H1 (cell line): Measurements from ENCODE around the gene NPTN. TPM values are rescaled to one million over a fixed set of nuclear protein-coding genes. Genes with fewer than 3 reads are reported as not detected.

Source experiments
- CTCF ChIA-PET: fragments of 300-600 bp; sonication (Branson Sonifier 250); formaldehyde crosslinking; loops from one replicate; lab custom pipeline; 2021; ENCODE audit not compliant: partially characterized antibody; lab: Charles Lee
- POLR2A ChIA-PET: fragments of 300-600 bp; sonication (Branson Sonifier 250); formaldehyde crosslinking; loops from one replicate; lab custom pipeline; 2021; ENCODE audit warnings: inconsistent platforms; ENCODE audit not compliant: partially characterized antibody; lab: Charles Lee
- DNase-seq, 2 experiments: peaks; one replicate each; pipeline versions ENCODE4 v3.0.0 to v3.0.0-alpha.2; 2010 to 2022; ENCODE audit warnings: low spot score in 2 of 2, low read depth in 1 of 2, mixed read lengths in 1 of 2
- FAIRE-seq: peaks from 2 replicates; lab custom pipeline; 2011; peaks lifted over from hg19 to GRCh38; lab: Jason Lieb, UNC
- H2AFZ ChIP-seq: 2 replicates; pipeline ENCODE4 v1.8.1; 2012; ENCODE audit warnings: low read length, inconsistent platforms
- H2AK5ac ChIP-seq: 2 replicates; pipeline ENCODE4 v1.6.1; 2013; ENCODE audit warnings: low read depth, low read length
- H2BK120ac ChIP-seq: replicated peaks from 2 replicates; pipeline ENCODE3; 2013; ENCODE audit warnings: low read depth, low read length, inconsistent platforms
- H2BK12ac ChIP-seq: 2 replicates; pipeline ENCODE4 v1.6.1; 2013; ENCODE audit warnings: low read depth, low read length
- H2BK15ac ChIP-seq: 2 replicates; pipeline ENCODE4 v1.6.1; 2013; ENCODE audit warnings: low read length
- H2BK20ac ChIP-seq: 2 replicates; pipeline ENCODE4 v1.6.1; 2013; ENCODE audit warnings: low read length
- H2BK5ac ChIP-seq: 2 replicates; pipeline ENCODE4 v1.6.1; 2013; ENCODE audit warnings: low read depth, low read length
- H3K14ac ChIP-seq: 2 replicates; pipeline ENCODE4 v1.6.1; 2013; ENCODE audit warnings: inconsistent platforms; ENCODE audit not compliant: insufficient read length
- H3K18ac ChIP-seq: 2 replicates; pipeline ENCODE4 v1.6.1; 2013; ENCODE audit warnings: low read length; ENCODE audit errors: extremely low read depth
- H3K23ac ChIP-seq: 2 replicates; pipeline ENCODE4 v1.6.1; 2013; ENCODE audit warnings: inconsistent platforms; ENCODE audit not compliant: insufficient read length
- H3K23me2 ChIP-seq: 2 replicates; pipeline ENCODE4 v1.6.1; 2013; ENCODE audit warnings: low read depth, low read length
- H3K27ac ChIP-seq: 2 replicates; pipeline ENCODE4 v1.6.1; 2011; ENCODE audit warnings: low read depth, low read length, inconsistent platforms
- H3K27me3 ChIP-seq, 4 experiments: replicated peaks in 1 of 4; 1 replicate in 1 of 4; 2 replicates in 3 of 4; pipeline versions ENCODE4 v1.6.1 to v1.8.1; 2011 to 2013; ENCODE audit warnings: low read length in 3 of 4, mild to moderate bottlenecking in 3 of 4, inconsistent platforms in 2 of 4, mixed read lengths in 2 of 4, moderate library complexity in 1 of 4; ENCODE audit not compliant: control insufficient read depth in 3 of 4, insufficient read depth in 3 of 4; ENCODE audit errors: extremely low read depth in 1 of 4
- H3K36me3 ChIP-seq, 4 experiments: 2 replicates each; pipeline versions ENCODE4 v1.6.1 to v1.8.1; 2011 to 2013; ENCODE audit warnings: mild to moderate bottlenecking in 4 of 4, low read length in 3 of 4, moderate library complexity in 2 of 4, control low read depth in 1 of 4, inconsistent platforms in 1 of 4; ENCODE audit not compliant: insufficient read depth in 4 of 4, control insufficient read depth in 2 of 4
- H3K4ac ChIP-seq: replicated peaks from 2 replicates; pipeline ENCODE3; 2013; ENCODE audit warnings: low read length, low read depth, mixed read lengths, inconsistent platforms; ENCODE audit not compliant: insufficient read length
- H3K4me1 ChIP-seq, 4 experiments: replicated peaks in 1 of 4; 1 replicate in 1 of 4; 2 replicates in 3 of 4; pipeline versions ENCODE4 v1.6.1 to v1.8.1; 2011 to 2013; ENCODE audit warnings: low read length in 3 of 4, inconsistent platforms in 2 of 4, mixed read lengths in 1 of 4; ENCODE audit not compliant: insufficient read depth in 4 of 4, control insufficient read depth in 3 of 4
- H3K4me2 ChIP-seq, 2 experiments: 2 replicates each; pipeline versions ENCODE4 v1.6.1 to v1.8.1; 2011 to 2013; ENCODE audit warnings: low read depth in 2 of 2, low read length in 2 of 2, control low read depth in 1 of 2, inconsistent platforms in 1 of 2, mild to moderate bottlenecking in 1 of 2; ENCODE audit not compliant: insufficient read depth in 1 of 2
- H3K4me3 ChIP-seq, 4 experiments: fragments of 200-600, 300-600 bp in 1 of 4; sonication (generic), shearing (Covaris generic), sonication (Bioruptor Twin) in 1 of 4; 2 replicates each; pipeline versions ENCODE4 v1.5.1 to v1.8.1; 2011 to 2016; ENCODE audit warnings: low read length in 4 of 4, low read depth in 3 of 4, control low read depth in 2 of 4, inconsistent platforms in 2 of 4, mild to moderate bottlenecking in 2 of 4, mixed read lengths in 1 of 4, moderate library complexity in 1 of 4; ENCODE audit not compliant: insufficient read depth in 2 of 4; ENCODE audit errors: extremely low read depth in 1 of 4
- H3K56ac ChIP-seq: replicated peaks from 2 replicates; pipeline ENCODE3; 2013; ENCODE audit warnings: low read depth, mild to moderate bottlenecking, mixed read lengths, low read length, inconsistent platforms; ENCODE audit not compliant: insufficient read length
- H3K79me1 ChIP-seq: 2 replicates; pipeline ENCODE4 v1.6.1; 2013; ENCODE audit warnings: low read depth, low read length, control low read depth
- H3K79me2 ChIP-seq, 2 experiments: 2 replicates each; pipeline versions ENCODE4 v1.6.1 to v1.8.1; 2012 to 2013; ENCODE audit warnings: low read length in 2 of 2, mild to moderate bottlenecking in 2 of 2, inconsistent platforms in 1 of 2; ENCODE audit not compliant: insufficient read depth in 2 of 2, control insufficient read depth in 1 of 2
- H3K9ac ChIP-seq, 4 experiments: replicated peaks in 1 of 4; 1 replicate in 1 of 4; 2 replicates in 3 of 4; pipeline versions ENCODE4 v1.6.1 to v1.8.1; 2011 to 2013; ENCODE audit warnings: low read depth in 3 of 4, low read length in 3 of 4, control low read depth in 2 of 4, mild to moderate bottlenecking in 2 of 4, moderate library complexity in 2 of 4, inconsistent platforms in 1 of 4; ENCODE audit errors: extremely low read depth in 1 of 4
- H3K9me3 ChIP-seq, 2 experiments: 2 replicates each; pipeline versions ENCODE4 v1.6.1 to v1.8.1; 2012 to 2013; ENCODE audit warnings: mild to moderate bottlenecking in 2 of 2, moderate library complexity in 2 of 2, control low read depth in 1 of 2, inconsistent platforms in 1 of 2, low read depth in 1 of 2, low read length in 1 of 2, mixed read lengths in 1 of 2; ENCODE audit not compliant: insufficient read depth in 2 of 2
- H4K20me1 ChIP-seq, 2 experiments: replicated peaks in 1 of 2; 2 replicates each; pipeline versions ENCODE3 to v1.8.1; 2011 to 2013; ENCODE audit warnings: inconsistent platforms in 2 of 2, low read length in 2 of 2, mild to moderate bottlenecking in 1 of 2; ENCODE audit not compliant: insufficient read depth in 2 of 2, control insufficient read depth in 1 of 2
- H4K5ac ChIP-seq: 2 replicates; pipeline ENCODE4 v1.6.1; 2013; ENCODE audit warnings: low read length, low read depth, mixed read lengths, inconsistent platforms; ENCODE audit not compliant: insufficient read length
- H4K8ac ChIP-seq: 2 replicates; pipeline ENCODE4 v1.8.0; 2013; ENCODE audit warnings: mild to moderate bottlenecking, moderate library complexity, low read length, inconsistent platforms; ENCODE audit not compliant: insufficient read depth; ENCODE audit errors: extremely low read depth
- H4K91ac ChIP-seq: replicated peaks from 2 replicates; pipeline ENCODE3; 2013; ENCODE audit warnings: low read length, mixed read lengths, inconsistent platforms; ENCODE audit not compliant: insufficient read length
- KDM4A ChIP-seq: IDR thresholded peaks from one replicate; pipeline ENCODE4 v1.7.1; 2012; ENCODE audit warnings: low read depth, mild to moderate bottlenecking, moderate library complexity, low read length, inconsistent platforms; ENCODE audit not compliant: severe bottlenecking
- SP4 ChIP-seq: IDR thresholded peaks from 2 replicates; pipeline ENCODE4 v1.6.1; 2012; ENCODE audit warnings: low read length, inconsistent platforms
- WGBS, 2 experiments: shearing (Covaris generic) in 1 of 2; methylation state at CpG; one replicate each; pipeline versions ENCODE4 v1.1.6 to v1.1.7; 2013 to 2015; ENCODE audit warnings: low lambda C conversion rate in 2 of 2, mixed read lengths in 2 of 2, inconsistent platforms in 1 of 2, low coverage in 1 of 2, missing lambda C conversion rate in 1 of 2; ENCODE audit not compliant: insufficient replicate concordance in 2 of 2, insufficient coverage in 1 of 2, insufficient read length in 1 of 2; ENCODE audit errors: extremely low coverage in 1 of 2, missing lambda C conversion rate in 1 of 2; 5-methylcytosine and 5-hydroxymethylcytosine counted together
- polyA plus RNA-seq, 7 experiments: library from polyadenylated mRNA; depleted of rRNA in 3 of 7; stranded (reverse) in 5 of 7; unstranded in 2 of 7; fragments of >200 nt in 5 of 7; fragments of 200-250 nt in 2 of 7; gene quantifications; 1 replicate in 5 of 7; 2 replicates in 1 of 7; 4 replicates in 1 of 7; pipeline versions ENCODE4 v1.2.1 to v1.2.3, GENCODE V29; 2011 to 2013; ENCODE audit warnings: missing spikeins in 2 of 7, mixed read lengths in 2 of 7
- total RNA-seq: library from RNA; stranded (reverse); fragmentation: NEBNext Ultra II Directional; extraction: Animal tissue kit (Norgen Biotek cat#: 25700); gene quantifications from 2 replicates; pipeline ENCODE4 v1.2.1, GENCODE V29; 2021

NPTN gene
- total and polyA plus RNA-seq, 2 of the 8 experiments (the other 6 are each of a cell fraction or from before 2014, with no cell fraction given): 67.0 to 113 TPM

DNA sequence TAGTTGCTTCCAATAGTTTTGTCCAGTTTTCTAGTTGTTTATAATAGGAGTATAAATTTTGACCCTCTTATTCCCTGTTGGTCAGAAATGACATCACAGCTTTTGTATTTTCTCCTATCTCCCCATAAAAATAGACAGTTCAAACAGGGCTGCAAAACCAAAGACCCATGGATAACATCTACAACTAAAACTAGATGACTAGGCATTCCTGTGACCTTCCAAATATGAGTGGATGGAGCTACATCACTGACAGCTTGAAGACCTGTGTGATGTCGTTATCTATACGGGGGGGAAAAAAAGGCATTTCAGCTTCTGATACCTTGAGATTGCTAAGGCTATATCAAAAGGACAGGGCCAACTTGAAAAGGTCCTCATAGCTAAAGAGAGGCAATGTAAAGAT is 105.6 kb downstream of the NPTN start:
- FAIRE-seq: no peak
- CTCF ChIA-PET: interaction anchor here (0.7 to 1.3 kb wide), 5 partner anchors 10 to 202 kb away, joined by 3 to 4 read pairs (median 3); no protein-coding TSS in a partner anchor

More for the DNA sequence above, 105.6 kb downstream of the NPTN start:
- DNase-seq: no peak
- Histone ChIP-seq H3K79me1 (no peaks in the 10 kb centered on the region), H3K4ac (no peak overlapping the region), H3K9ac (no peak overlapping the region), H3K18ac (no peak overlapping the region), H3K36me3 (no peaks in the 10 kb centered on the region), H3K14ac (no peak overlapping the region), H3K4me1 (peaks cover 0 to 2% (median 0%) of the 10 kb centered on the region in 4 experiments; a peak in 1 of 7 replicates), H2BK5ac (no peak overlapping the region), H2BK12ac (no peak overlapping the region), H3K23me2 (no peaks in the 10 kb centered on the region), H3K23ac (no peak overlapping the region), H3K27me3 (no peaks in the 10 kb centered on the region), H2BK20ac (no peak overlapping the region), H3K56ac (no peak overlapping the region), H4K8ac (no peak overlapping the region), H3K9me3 (no peaks in the 10 kb centered on the region), H2BK120ac (no peak overlapping the region), H3K79me2 (no peaks in the 10 kb centered on the region), H2AK5ac (no peak overlapping the region), H4K5ac (no peak overlapping the region), H3K27ac (no peak overlapping the region), H2AFZ (no peak overlapping the region), H2BK15ac (no peak overlapping the region), H4K20me1 (no peaks in the 10 kb centered on the region), H4K91ac (no peak overlapping the region), H3K4me2 (no peak overlapping the region), H3K4me3 (no peak overlapping the region)
- 91% methylated on average over 2 of the region's 2 CpGs; no CpG with 5 or more reads in 1 of the 2 experiments for WGBS, 2 experiments
- POLR2A ChIA-PET: interaction anchor here (1.5 kb wide), 1 partner anchor 157 kb away, joined by 4 read pairs; the partner anchor contains the start of gene CD276
- no peak for TF ChIP-seq KDM4A
- TF ChIP-seq SP4: no peak
